Esophagus muscularis mucosa (tissue), 4 donors: ENCODE data around the gene TAF10. TPM values are rescaled to one million over a fixed set of nuclear protein-coding genes. Genes with fewer than 3 reads are reported as not detected.

Source experiments
- DNase-seq: peaks from one replicate; pipeline ENCODE4 v3.0.0-alpha.2; 2017; ENCODE audit errors: extremely low spot score
- H3K27ac ChIP-seq, 4 donors: fragments of 200-600 bp; sonication (generic); replicated peaks in 1 of 4; 1 replicate in 3 of 4; 2 replicates in 1 of 4; pipeline ENCODE4 v1.5.1; 2016 to 2019; ENCODE audit warnings: mild to moderate bottlenecking in 1 of 4
- H3K27me3 ChIP-seq, 4 donors: fragments of 200-600 bp; sonication (generic); one replicate each; pipeline versions ENCODE4 v1.5.1 to v1.6.0; 2016 to 2019
- H3K36me3 ChIP-seq, 4 donors: fragments of 200-600 bp; sonication (generic); one replicate each; pipeline ENCODE4 v1.5.1; 2016 to 2019
- H3K4me1 ChIP-seq, 4 donors: fragments of 200-600 bp; sonication (generic); one replicate each; pipeline ENCODE4 v1.5.1; 2016 to 2019
- H3K4me3 ChIP-seq, 4 donors: fragments of 200-600 bp; sonication (generic); 1 replicate in 2 of 4; 2 replicates in 2 of 4; pipeline ENCODE4 v1.5.1; 2016 to 2019; ENCODE audit warnings: mild to moderate bottlenecking in 4 of 4, moderate library complexity in 1 of 4
- H3K9me3 ChIP-seq, 4 donors: fragments of 200-600 bp; sonication (generic); 1 replicate in 3 of 4; 2 replicates in 1 of 4; pipeline ENCODE4 v1.5.1; 2016 to 2019
- EP300 ChIP-seq: sonication (generic); formaldehyde crosslinking; IDR thresholded peaks from one replicate; pipeline ENCODE4 v1.6.1; 2017; ENCODE audit warnings: antibody characterized with exemption
- POLR2A ChIP-seq: fragments of 450-650 bp; IDR thresholded peaks from one replicate; pipeline ENCODE4 v1.6.1; 2017; ENCODE audit warnings: antibody characterized with exemption, moderate library complexity, mild to moderate bottlenecking, low read depth
- POLR2AphosphoS5 ChIP-seq, 2 donors: sonication (generic); formaldehyde crosslinking; IDR thresholded peaks; one replicate each; pipeline ENCODE4 v1.6.1; 2017; ENCODE audit warnings: antibody characterized with exemption in 2 of 2
- WGBS: methylation state at CpG from one replicate; pipeline ENCODE4 v1.1.5; 2018; 5-methylcytosine and 5-hydroxymethylcytosine counted together
- intact Hi-C: fragments of 100-400 bp; cut with DNase I; formaldehyde crosslinking; loops from one replicate; pipeline ENCODE4 v1.15.1; 2023
- total RNA-seq, 4 donors: library from RNA; depleted of rRNA; stranded (reverse); fragments of >200 nt; gene quantifications; one replicate each; pipeline versions ENCODE4 v1.1.0 to v1.2.1, GENCODE V29; 2016
- TF ChIP-seq, protein P1 (sequence below), 3 experiments: fragments of 200-600 bp in 2 of 3; fragments of 450-650 bp in 1 of 3; sonication (generic) in 2 of 3; IDR thresholded peaks; one replicate each; pipeline ENCODE4 v1.5.1; 2017 to 2019; ENCODE audit warnings: antibody characterized with exemption in 3 of 3, mild to moderate bottlenecking in 2 of 3, moderate library complexity in 1 of 3

Gene TAF10
- total RNA-seq, 4 donors from 2014 or later = 24.2 to 51.1 (median 43.4) TPM

DNA sequence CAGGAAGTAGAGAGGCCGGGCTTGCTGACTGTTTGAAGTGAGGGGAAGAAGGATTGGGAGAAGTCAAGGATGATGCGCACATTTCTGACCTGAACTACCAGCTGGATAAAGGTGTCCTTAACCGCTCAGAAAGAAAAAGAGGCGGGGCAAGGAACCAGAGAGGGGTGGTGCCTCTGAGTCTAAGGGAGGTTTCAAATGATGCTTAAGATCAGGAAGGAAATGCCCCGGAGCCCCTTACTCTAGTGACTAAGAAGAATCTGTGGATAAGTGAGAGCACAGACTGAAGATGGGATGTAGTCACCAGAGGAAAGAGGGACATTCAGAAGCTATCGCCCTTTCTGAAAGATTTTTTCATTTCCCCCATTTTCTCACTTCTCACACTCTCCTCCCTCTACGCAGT is 30.9 kb upstream of the TAF10 start:
- DNase-seq = no peak
- Histone ChIP-seq H3K27me3 (no peaks in the 10 kb centered on the region), H3K27ac (no peak overlapping the region), H3K4me1 (peaks cover 39 to 55% (median 43%) of the 10 kb centered on the region in 4 donors), H3K4me3 (no peak overlapping the region), H3K36me3 (peaks cover 0 to 22% (median 18%) of the 10 kb centered on the region in 4 donors), H3K9me3 (no peaks in the 10 kb centered on the region)
- TF ChIP-seq POLR2AphosphoS5 (IDR thresholded peaks at IDR 0.05) = no peak
- no peak for TF ChIP-seq POLR2A
- TF ChIP-seq, protein P1, sequence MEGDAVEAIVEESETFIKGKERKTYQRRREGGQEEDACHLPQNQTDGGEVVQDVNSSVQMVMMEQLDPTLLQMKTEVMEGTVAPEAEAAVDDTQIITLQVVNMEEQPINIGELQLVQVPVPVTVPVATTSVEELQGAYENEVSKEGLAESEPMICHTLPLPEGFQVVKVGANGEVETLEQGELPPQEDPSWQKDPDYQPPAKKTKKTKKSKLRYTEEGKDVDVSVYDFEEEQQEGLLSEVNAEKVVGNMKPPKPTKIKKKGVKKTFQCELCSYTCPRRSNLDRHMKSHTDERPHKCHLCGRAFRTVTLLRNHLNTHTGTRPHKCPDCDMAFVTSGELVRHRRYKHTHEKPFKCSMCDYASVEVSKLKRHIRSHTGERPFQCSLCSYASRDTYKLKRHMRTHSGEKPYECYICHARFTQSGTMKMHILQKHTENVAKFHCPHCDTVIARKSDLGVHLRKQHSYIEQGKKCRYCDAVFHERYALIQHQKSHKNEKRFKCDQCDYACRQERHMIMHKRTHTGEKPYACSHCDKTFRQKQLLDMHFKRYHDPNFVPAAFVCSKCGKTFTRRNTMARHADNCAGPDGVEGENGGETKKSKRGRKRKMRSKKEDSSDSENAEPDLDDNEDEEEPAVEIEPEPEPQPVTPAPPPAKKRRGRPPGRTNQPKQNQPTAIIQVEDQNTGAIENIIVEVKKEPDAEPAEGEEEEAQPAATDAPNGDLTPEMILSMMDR (IDR thresholded peaks at IDR 0.05) = no peak
- no peak for TF ChIP-seq EP300
- intact Hi-C loops = no loop called here
- 91% methylated on average over 7 of the region's 7 CpGs for WGBS

DNA sequence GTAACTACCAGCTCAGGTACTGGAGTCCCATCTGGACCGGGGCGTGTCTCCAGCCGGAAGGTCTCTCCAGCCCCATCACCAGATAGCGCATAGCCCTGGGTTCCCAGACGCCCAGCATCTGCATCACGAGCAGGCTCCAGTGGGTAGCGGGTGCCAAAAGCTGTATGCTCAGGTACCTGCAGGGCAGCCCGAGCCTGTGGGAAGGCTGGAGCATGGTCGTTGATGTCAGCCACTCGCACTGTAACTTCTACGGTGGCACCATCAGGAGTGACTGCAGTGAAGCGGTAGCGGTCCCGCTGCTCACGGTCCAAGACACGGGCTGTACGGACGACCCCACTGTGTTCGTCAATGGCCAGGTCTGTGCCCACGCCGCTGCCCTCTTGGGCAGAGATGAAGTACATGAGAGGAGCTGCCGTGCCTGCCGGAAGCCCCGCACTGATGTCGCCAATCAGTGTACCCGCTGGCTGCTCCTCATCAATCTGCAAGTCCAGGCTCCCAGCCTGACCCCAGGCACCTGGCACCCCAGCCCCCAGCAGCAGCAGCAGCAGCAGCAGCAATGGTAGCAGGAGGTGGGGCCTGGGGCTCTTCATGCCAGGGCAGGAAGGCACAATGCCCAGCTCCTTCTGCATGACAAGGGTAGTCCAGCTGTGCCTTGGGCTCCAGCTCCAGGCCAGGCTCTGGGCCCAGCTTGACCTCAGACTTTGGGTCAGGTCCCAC is 29.1 kb upstream of the TAF10 start:
- Histone ChIP-seq H3K36me3 (peaks cover 0 to 22% (median 18%) of the 10 kb centered on the region in 4 donors), H3K27ac (no peak overlapping the region), H3K27me3 (no peaks in the 10 kb centered on the region), H3K4me3 (no peak overlapping the region), H3K4me1 (peaks cover 35 to 55% (median 43%) of the 10 kb centered on the region in 4 donors), H3K9me3 (no peaks in the 10 kb centered on the region)
- intact Hi-C loops = no loop called here
- WGBS = 99% methylated on average over 16 of the region's 26 CpGs
- TF ChIP-seq POLR2A (no peak), POLR2AphosphoS5 (IDR thresholded peaks at IDR 0.05) (no peak)
- DNase-seq = no peak

- H3K27me3 ChIP-seq = no peaks in the 10 kb centered on the region
- intact Hi-C loops = no loop called here
- DNase-seq = no peak
- H3K27ac ChIP-seq = no peak overlapping the region
- TF ChIP-seq POLR2AphosphoS5 (IDR thresholded peaks at IDR 0.05) (no peak), POLR2A (no peak), EP300 (no peak)
- TF ChIP-seq, protein P1 (IDR thresholded peaks at IDR 0.05) = no peak
- no peaks in the 10 kb centered on the region for H3K9me3 ChIP-seq
- H3K4me3 ChIP-seq = no peak overlapping the region
- H3K36me3 ChIP-seq = peaks cover 0 to 22% (median 18%) of the 10 kb centered on the region in 4 donors
- 92% methylated on average over 10 of the region's 36 CpGs for whole genome bisulfite sequencing
- H3K4me1 ChIP-seq = peaks cover 34 to 55% (median 45%) of the 10 kb centered on the region in 4 donors
These were observed 28.3 kb upstream of the TAF10 start for GRCh38 chr11:6640036-6640984.

DNA sequence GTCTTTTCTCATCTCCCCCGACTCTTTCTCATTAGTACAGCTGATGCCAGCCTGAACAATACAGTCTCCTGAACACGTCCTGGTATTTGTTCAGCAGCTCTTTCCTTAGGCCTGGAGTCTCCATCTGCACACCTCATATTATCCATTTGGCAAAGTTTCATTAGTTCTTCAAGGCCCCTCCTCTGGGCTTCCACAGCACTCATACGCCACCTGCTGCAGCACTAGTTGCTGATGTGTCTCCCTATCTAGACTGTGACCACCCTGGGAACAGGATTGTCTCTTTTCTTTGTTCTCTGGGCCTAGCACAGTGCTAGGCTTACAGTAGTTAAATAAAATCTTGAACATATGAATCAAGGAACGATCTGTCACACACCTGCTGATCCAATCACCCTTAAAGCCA is 26.4 kb upstream of the TAF10 start:
- Histone ChIP-seq H3K27me3 (no peaks in the 10 kb centered on the region), H3K27ac (peak overlapping the region in 3 of 4 donors; percentile 50 to 78 (median 54)), H3K4me1 (peaks cover 48 to 71% (median 59%) of the 10 kb centered on the region in 4 donors), H3K4me3 (no peak overlapping the region), H3K36me3 (peaks cover 0 to 26% (median 17%) of the 10 kb centered on the region in 4 donors), H3K9me3 (no peaks in the 10 kb centered on the region)
- WGBS = 48% methylated on average over 4 of the region's 4 CpGs
- TF ChIP-seq, protein P1 (IDR thresholded peaks at IDR 0.05) = peak in 1 of 3 experiments; percentile 5
- no peak for TF ChIP-seq POLR2AphosphoS5 (IDR thresholded peaks at IDR 0.05)
- no peak for DNase-seq
- intact Hi-C loops = no loop called here

DNA sequence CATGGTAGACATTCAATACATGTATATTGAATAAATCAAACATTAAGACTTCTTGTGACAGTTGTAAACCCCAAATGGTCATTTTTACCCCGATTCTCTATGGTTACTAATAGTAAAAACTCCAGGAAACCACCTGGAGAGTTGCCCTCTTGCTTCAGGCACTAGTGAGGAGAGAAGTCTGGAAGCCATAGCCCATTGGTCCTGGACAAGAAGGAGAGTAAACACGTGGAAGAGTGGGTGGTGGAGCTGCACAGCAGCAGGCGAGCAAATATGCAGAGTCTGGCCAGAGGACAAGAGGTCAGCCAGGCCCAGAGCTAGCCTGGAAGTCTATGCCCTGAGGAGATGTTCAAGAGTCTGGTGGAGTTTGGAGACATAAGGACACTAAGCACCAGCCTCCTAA is 25.9 kb upstream of the TAF10 start:
- peaks cover 48 to 74% (median 60%) of the 10 kb centered on the region in 4 donors for H3K4me1 ChIP-seq
- DNase-seq = no peak
- WGBS = 15% methylated on average over 3 of the region's 3 CpGs
- intact Hi-C loops = no loop called here
- TF ChIP-seq, protein P1 (IDR thresholded peaks at IDR 0.05) = no peak
- TF ChIP-seq POLR2A (no peak), POLR2AphosphoS5 (IDR thresholded peaks at IDR 0.05) (peak in 1 of 2 donors; percentile 37)
- peak overlapping the region in 3 of 4 donors; percentile 50 to 78 (median 54) for H3K27ac ChIP-seq
- H3K4me3 ChIP-seq = no peak overlapping the region
- peaks cover 0 to 31% (median 23%) of the 10 kb centered on the region in 4 donors for H3K36me3 ChIP-seq
- no peaks in the 10 kb centered on the region for H3K9me3 ChIP-seq
- no peaks in the 10 kb centered on the region for H3K27me3 ChIP-seq
